Loucy (cell line): ENCODE measurements around the gene COG2.

Experiments
- EZH2phosphoT487 ChIP-seq: fragments of 200-600 bp; IDR thresholded peaks from 2 replicates; pipeline ENCODE4 v1.6.1; 2018; ENCODE audit warnings: antibody characterized with exemption, mild to moderate bottlenecking, moderate library complexity, borderline replicate concordance
- TF ChIP-seq, protein P1 (sequence below): fragments of 200-600 bp; sonication (generic); conservative IDR thresholded peaks from 2 replicates; pipeline ENCODE4 v1.5.1; 2014; ENCODE audit warnings: mild to moderate bottlenecking, antibody characterized with exemption, low read length

DNA sequence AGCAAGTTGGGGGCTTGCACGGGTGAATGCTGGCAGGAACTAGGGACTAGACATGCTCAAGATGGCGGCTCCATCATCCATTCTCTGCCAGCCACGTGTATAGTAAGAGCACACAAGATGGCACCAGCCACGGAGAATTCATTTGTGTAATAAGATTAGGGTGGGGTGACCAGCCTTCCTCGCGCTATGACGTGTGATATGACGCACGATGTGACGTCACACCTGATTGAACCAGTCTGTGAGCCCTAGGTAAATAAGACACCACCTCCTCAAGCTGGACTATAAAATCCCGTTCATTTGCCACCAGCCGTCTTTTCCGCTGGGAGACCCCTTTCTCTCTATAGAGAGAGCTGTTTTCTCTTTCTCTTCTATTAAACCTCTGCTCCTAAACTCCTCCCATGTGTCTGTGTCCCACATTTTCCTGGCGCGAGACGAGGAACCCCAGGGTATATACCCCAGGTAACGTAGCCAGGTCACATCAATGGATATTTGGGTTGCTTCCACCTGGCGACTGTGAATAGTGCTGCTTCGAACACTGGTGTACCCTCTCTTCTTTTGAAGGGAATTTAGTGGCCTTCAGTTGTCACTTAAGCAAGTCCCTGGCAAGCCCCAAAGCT lies 18.1 kb upstream of the COG2 start:
- TF ChIP-seq, protein P1, sequence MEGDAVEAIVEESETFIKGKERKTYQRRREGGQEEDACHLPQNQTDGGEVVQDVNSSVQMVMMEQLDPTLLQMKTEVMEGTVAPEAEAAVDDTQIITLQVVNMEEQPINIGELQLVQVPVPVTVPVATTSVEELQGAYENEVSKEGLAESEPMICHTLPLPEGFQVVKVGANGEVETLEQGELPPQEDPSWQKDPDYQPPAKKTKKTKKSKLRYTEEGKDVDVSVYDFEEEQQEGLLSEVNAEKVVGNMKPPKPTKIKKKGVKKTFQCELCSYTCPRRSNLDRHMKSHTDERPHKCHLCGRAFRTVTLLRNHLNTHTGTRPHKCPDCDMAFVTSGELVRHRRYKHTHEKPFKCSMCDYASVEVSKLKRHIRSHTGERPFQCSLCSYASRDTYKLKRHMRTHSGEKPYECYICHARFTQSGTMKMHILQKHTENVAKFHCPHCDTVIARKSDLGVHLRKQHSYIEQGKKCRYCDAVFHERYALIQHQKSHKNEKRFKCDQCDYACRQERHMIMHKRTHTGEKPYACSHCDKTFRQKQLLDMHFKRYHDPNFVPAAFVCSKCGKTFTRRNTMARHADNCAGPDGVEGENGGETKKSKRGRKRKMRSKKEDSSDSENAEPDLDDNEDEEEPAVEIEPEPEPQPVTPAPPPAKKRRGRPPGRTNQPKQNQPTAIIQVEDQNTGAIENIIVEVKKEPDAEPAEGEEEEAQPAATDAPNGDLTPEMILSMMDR: no peak
- no peak for TF ChIP-seq EZH2phosphoT487
